Measurements from ENCODE around the gene PROCA1. TPM values are rescaled to one million over a fixed set of nuclear protein-coding genes. Genes with fewer than 3 reads are reported as not detected.
A peak's percentile ranks its signal among the peaks of the same experiment; 100 is the strongest.

Gene PROCA1
- total RNA-seq, 1 experiment from 2014 or later: 4.9 TPM

GRCh38 chr17:28751600-28752366, 40.1 kb upstream of the PROCA1 start:
- intact Hi-C loops (cut with micrococcal nuclease; ENCODE audit: unreplicated experiment) (no loop called here), in situ Hi-C loops (cut with HindIII; ENCODE audit: low pct_unique_long_range_greater_than_20kb, low sequenced_read_pairs) (no loop called here)
- peaks cover 38% of the 10 kb centered on the region for H3K4me1 ChIP-seq (ENCODE audit: control insufficient read depth, insufficient read depth, low read length)
- no peaks in the 10 kb centered on the region for H3K27me3 ChIP-seq (ENCODE audit: control insufficient read depth, insufficient read depth, low read length)
- H3K36me3 ChIP-seq (ENCODE audit: control insufficient read depth, insufficient read depth, low read length): no peaks in the 10 kb centered on the region; the same call in 1 of the 2 replicates
- ChIA-PET POLR2A (interaction anchor here (4.5 kb wide), 1 partner anchor 25 kb away, joined by 25 read pairs; the partner anchor contains the start of gene TLCD1), CTCF (interaction anchor here (0.6 to 8.4 kb wide), 9 partner anchors 10 to 427 kb away, joined by 3 to 123 read pairs (median 3); partner anchors contain the start of genes NEK8 and TLCD1)
- no TSS peak for BruUV-seq (replicated peaks)
- DNase-seq (ENCODE audit: low read depth, low spot score) (no peak), ATAC-seq (no peak)
- no peak for TF ChIP-seq REST (IDR thresholded peaks at IDR 0.05; ENCODE audit: insufficient read depth in 1 of 2, low read depth in 2 of 2, low read length in 1 of 2)
- no peak for TF ChIP-seq SIN3A (IDR thresholded peaks at IDR 0.05; ENCODE audit: borderline replicate concordance, insufficient read depth, low read depth, low read length)
- 0 out of 2 replicates have a peak, but pooled peaks have one; percentile 30 for TF ChIP-seq POLR2AphosphoS5 (IDR thresholded peaks at IDR 0.05; ENCODE audit: low read depth, low read length)
- no peak for TF ChIP-seq CTCF (IDR thresholded peaks at IDR 0.05)
- no peak for TF ChIP-seq TCF7L2 (IDR thresholded peaks at IDR 0.05; ENCODE audit: low read depth, low read length)
- no peak overlapping the region for H3K27ac ChIP-seq (ENCODE audit: low read length)
- no peaks in the 10 kb centered on the region for H3K9me3 ChIP-seq (ENCODE audit: control insufficient read depth, insufficient read depth, low read depth, low read length)
- H3K4me3 ChIP-seq (ENCODE audit: low read depth in 2 of 2, low read length in 2 of 2): no peak overlapping the region

- H3K27ac ChIP-seq (ENCODE audit: low read length): peak overlapping the region; percentile 99; the same call in 1 of the 2 replicates
- intact Hi-C loops (cut with micrococcal nuclease; ENCODE audit: unreplicated experiment): loop anchor here (1.0 kb wide), 1 partner anchor 23 kb away; no protein-coding TSS in a partner anchor
Measured at GRCh38 chr17:28750178-28751047, 38.7 kb upstream of the PROCA1 start.

More at GRCh38 chr17:28750178-28751047, 38.7 kb upstream of the PROCA1 start:
- Histone ChIP-seq H3K36me3 (ENCODE audit: control insufficient read depth, insufficient read depth, low read length) (no peaks in the 10 kb centered on the region; the same call in 1 of the 2 replicates), H3K4me1 (ENCODE audit: control insufficient read depth, insufficient read depth, low read length) (peaks cover 51% of the 10 kb centered on the region), H3K4me3 (ENCODE audit: low read depth in 2 of 2, low read length in 2 of 2) (no peak overlapping the region), H3K27me3 (ENCODE audit: control insufficient read depth, insufficient read depth, low read length) (no peaks in the 10 kb centered on the region), H3K9me3 (ENCODE audit: control insufficient read depth, insufficient read depth, low read depth, low read length) (no peaks in the 10 kb centered on the region)
- POLR2A ChIA-PET: interaction anchor here (1.0 to 4.5 kb wide), 2 partner anchors 23 to 29 kb away, joined by 3 to 25 read pairs; partner anchors contain the start of gene TLCD1
- TF ChIP-seq CTCF (IDR thresholded peaks at IDR 0.05) (peak; percentile 100), TCF7L2 (IDR thresholded peaks at IDR 0.05; ENCODE audit: low read depth, low read length) (no peak), SIN3A (IDR thresholded peaks at IDR 0.05; ENCODE audit: borderline replicate concordance, insufficient read depth, low read depth, low read length) (0 out of 2 replicates have a peak, but pooled peaks have one; percentile 74), REST (IDR thresholded peaks at IDR 0.05; ENCODE audit: insufficient read depth in 1 of 2, low read depth in 2 of 2, low read length in 1 of 2) (0 out of 4 replicates have a peak, but pooled peaks of 1 of the 2 experiments have one; percentile 11), POLR2AphosphoS5 (IDR thresholded peaks at IDR 0.05; ENCODE audit: low read depth, low read length) (peak; percentile 83)
- CTCF ChIA-PET: interaction anchor here (0.6 to 8.4 kb wide), 9 partner anchors 12 to 428 kb away, joined by 3 to 123 read pairs (median 3); partner anchors contain the start of genes NEK8 and TLCD1
- DNase-seq (ENCODE audit: low read depth, low spot score) (peak; percentile 81), ATAC-seq (peak; percentile 72)
- in situ Hi-C loops (cut with HindIII; ENCODE audit: low pct_unique_long_range_greater_than_20kb, low sequenced_read_pairs): no loop called here
- BruUV-seq (replicated peaks): TSS peak; percentile 73
